SK-N-SH treated with all-trans-retinoic acid at 6 μM for 48 hours (cell line): ENCODE results near the gene PDAP1.

Experiments
- GLIS3 ChIP-seq: fragments of 250-450 bp; sonication (Bioruptor Pico); IDR thresholded peaks from 2 replicates; pipeline ENCODE4 v1.5.0; 2020; ENCODE audit warnings: mild to moderate bottlenecking, moderate library complexity
- ISL1 ChIP-seq: fragments of 250-450 bp; sonication (Bioruptor Pico); IDR thresholded peaks from 2 replicates; pipeline ENCODE4 v2.1.2; 2022; ENCODE audit warnings: mild to moderate bottlenecking, moderate library complexity
- POU6F1 ChIP-seq: fragments of 250-450 bp; sonication (Bioruptor Pico); IDR thresholded peaks from 2 replicates; pipeline ENCODE4 v1.8.0; 2021; ENCODE audit warnings: low read depth, mild to moderate bottlenecking, moderate library complexity, borderline replicate concordance
- SNAI2 ChIP-seq: fragments of 250-450 bp; sonication (Bioruptor Pico); IDR thresholded peaks from 2 replicates; pipeline ENCODE4 v1.5.0; 2020; ENCODE audit warnings: mild to moderate bottlenecking, moderate library complexity
- ZC3H10 ChIP-seq: fragments of 250-450 bp; sonication (Bioruptor Pico); IDR thresholded peaks from 2 replicates; pipeline ENCODE4 v1.5.1; 2021; ENCODE audit warnings: mild to moderate bottlenecking, moderate library complexity

GRCh38 chr7:99429756-99430155, 21.4 kb upstream of the PDAP1 start:
- TF ChIP-seq GLIS3 (CRISPR knock-in tag) (no peak), ISL1 (CRISPR knock-in tag) (no peak), ZC3H10 (CRISPR knock-in tag) (no peak), POU6F1 (no peak), SNAI2 (CRISPR knock-in tag) (no peak)
